HG02943 (cell line): ENCODE data around the gene NKX2-4.
"Not testable (repeated sequence)": the region's sequence is repeated elsewhere in the genome, so short reads cannot be mapped to it uniquely, and the experiment has no call there.

Experiments
- ATAC-seq: cut with Tn5 transposase; IDR thresholded peaks from one replicate; pipeline ENCODE4 v1.9.1; 2021; ENCODE audit warnings: mild to moderate bottlenecking, low read depth, moderate library complexity; ENCODE audit not compliant: unreplicated experiment

Gene NKX2-4

DNA sequence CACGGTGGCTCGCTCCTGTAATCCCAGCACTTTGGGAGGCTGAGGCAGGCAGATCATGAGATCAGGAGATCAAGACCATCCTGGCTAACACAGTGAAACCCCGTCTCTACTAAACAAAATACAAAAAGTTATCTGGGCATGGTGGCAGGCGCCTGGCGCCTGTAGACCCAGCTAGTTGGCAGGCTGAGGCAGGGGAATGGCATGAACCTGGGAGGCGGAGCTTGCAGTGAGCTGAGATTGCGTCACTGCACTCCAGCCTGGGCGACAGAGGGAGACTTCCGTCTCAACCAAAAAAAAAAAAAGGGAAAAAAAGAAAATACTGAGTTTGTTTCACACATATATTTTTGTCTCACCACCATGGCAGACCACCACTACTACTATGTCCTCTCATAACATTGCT, 31.1 kb downstream of the NKX2-4 start:
- not testable (repeated sequence) for ATAC-seq

DNA sequence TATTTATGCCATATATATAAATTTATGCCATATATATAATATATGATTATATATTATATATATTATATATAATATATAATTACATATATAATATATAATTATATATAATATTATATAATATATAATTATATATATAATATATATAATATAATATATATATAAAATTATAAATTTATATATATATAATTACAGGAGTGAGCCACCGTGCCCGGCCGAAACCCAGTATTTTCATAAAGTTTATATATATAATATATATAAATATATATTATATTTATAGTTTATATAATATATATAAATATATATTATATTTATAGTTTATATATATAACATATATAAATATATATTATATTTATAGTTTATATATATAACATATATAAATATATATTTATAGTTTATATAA, 31.6 kb downstream of the NKX2-4 start:
- ATAC-seq, result no peak

DNA sequence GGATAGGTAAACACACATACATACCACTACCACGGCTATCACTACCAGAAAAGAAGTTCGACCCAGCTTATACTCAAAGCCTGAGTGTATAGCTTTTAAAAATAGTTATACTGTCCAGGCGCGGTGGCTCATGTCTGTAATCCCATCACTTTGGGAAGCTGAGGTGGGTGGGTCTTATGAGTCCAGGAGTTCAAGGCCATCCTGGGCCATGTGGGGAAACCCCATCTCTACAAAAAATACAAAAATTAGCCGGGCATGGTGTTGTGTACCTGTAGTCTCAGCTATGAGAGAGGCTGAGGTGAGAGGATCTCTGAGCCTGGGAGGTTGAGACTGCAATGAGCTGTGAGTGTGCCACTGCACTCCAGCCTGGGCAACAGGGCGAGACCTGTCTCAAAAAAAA, 32.9 kb downstream of the NKX2-4 start:
- ATAC-seq, result no peak

- no peak for ATAC-seq
Observed at GRCh38 chr20:21361266-21361665, 36.1 kb downstream of the NKX2-4 start.

DNA sequence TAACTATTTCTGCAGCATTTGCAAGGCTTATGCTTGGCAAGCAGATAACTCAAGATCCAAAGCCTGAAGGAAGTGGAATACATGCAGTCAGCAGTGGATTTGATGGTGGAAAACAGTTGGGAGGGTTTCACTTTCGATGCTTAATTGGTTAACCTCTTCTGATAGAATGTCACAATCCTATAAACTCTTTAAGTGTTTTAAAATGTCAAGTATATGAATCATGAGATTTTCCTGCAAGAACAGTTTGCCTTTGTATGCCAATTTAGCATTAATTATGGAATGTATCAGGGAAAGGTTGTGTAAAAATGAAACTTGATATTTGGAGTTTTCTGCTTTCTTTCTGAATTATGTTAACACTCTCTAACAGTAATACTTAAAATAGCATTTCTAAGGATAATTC, 36.6 kb downstream of the NKX2-4 start:
- ATAC-seq, result no peak

DNA sequence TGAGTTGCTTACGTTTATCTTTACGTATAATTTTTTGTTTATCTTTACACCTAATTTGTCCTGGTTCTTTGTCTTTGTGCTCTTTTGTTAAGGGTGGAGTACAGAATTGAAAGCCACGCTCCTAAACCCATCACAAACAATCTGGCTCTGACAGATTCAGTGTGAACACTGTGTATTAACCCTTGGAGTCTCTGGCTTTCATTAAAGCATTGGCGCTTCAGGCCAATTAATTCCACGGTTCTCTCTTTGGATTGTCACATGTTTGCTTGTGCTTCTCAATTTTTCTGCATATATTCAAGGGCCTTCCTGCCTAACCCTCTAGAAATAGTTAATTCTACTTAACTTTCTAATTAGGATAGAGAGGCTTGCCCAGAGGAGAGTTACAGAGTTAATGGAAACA, 38.6 kb downstream of the NKX2-4 start:
- ATAC-seq, result no peak

DNA sequence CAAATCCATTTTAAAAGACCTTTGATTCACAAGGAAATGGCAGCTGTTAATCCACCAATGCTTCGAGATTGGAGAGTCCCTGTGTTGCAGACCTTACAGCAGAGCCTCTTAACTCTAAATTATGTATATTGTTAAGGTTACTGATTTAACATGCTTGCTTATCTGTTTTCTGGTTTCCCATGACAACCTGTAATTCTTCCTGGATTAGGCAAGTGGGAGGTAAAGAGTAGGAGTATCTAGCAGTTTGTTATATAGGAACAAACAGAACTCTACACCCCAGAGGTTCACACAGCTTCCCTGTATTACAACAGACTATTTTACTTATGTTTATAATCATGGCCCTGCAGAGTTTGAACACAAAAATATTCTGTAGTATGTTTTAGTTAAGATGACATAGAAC, 39.5 kb downstream of the NKX2-4 start:
- ATAC-seq, result no peak

GRCh38 chr20:21356386-21356785, 40.9 kb downstream of the NKX2-4 start:
- no peak for ATAC-seq

DNA sequence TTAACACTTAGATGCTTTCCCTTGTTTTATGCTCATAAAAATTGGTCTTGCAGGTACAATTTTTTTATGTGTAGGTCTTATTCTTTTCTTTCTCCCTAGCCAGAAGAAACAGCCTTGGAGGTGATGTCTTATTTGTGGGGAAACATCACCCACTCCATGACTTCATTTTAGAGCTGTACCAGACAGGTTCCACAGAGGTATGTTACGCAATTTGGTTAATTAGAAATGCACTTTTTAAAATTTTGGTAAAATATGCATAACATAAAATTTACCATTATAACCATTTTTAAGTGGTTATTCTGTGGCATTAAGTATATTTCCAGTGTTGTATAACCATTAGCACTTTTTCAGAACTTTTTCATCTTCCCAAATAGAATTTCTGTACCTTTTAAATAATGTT, 41.3 kb downstream of the NKX2-4 start:
- ATAC-seq, result no peak

DNA sequence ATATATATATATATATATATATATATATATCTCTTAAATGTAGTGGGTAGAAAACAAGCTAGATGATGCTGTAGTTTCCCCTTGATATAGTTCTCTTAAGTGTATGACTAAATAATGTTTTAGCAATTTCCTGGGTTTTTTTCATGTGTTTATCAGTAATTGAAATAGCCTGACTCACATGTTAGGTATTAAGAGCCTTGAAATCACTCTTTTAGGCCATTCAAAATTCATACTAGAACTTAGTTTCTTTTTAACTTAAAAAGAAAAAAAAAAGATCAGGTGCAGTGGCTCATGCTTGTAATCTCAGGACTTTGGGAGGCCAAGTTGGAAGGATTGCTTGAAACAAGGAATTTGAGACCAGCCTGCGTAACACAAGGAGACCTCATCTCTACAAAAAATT, 44.1 kb downstream of the NKX2-4 start:
- ATAC-seq, result no peak

- no peak for ATAC-seq
Observed at GRCh38 chr20:21352703-21353102, 44.6 kb downstream of the NKX2-4 start.
